Measurements from ENCODE around the gene TXNDC11. TPM values are rescaled to one million over a fixed set of nuclear protein-coding genes. Genes with fewer than 3 reads are reported as not detected.

TXNDC11 gene
- total and polyA plus RNA-seq, 9 of the 15 experiments (the other 6 are each of a cell fraction or from before 2014, with no cell fraction given): 0.66 to 32.6 (median 26.2) TPM

DNA sequence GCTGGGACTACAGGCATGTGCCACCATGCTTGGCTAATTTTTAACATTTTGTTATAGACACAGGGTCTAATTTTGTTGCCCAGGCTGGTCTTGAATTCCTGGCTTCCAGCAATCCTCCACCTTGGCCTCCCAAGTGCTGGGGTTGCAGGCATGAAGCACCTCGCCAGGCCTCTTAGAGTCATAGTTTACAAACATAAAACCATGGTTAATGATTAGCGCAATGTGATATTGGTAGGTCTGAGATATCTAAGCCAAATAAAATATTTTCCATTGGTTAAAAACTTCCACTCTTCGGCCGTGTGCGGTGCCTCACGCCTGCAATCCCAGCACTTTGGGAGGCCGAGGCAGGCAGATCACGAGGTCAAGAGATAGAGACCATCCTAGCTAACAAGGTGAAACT, 16.6 kb downstream of the TXNDC11 start:
- peaks cover 88% of the 10 kb centered on the region for H3K36me3 ChIP-seq (ENCODE audit: control insufficient read depth, insufficient read depth, low read length)
- in situ Hi-C loops (cut with MboI): no loop called here
- no TSS peak for BruUV-seq (replicated peaks)
- TF ChIP-seq MIER1 (IDR thresholded peaks at IDR 0.05; ENCODE audit: low read depth) (no peak), BDP1 (IDR thresholded peaks at IDR 0.05; ENCODE audit: insufficient read depth, insufficient read length) (no peak), ZNF124 (CRISPR knock-in tag; IDR thresholded peaks at IDR 0.05) (no peak), CHD4 (IDR thresholded peaks at IDR 0.05; ENCODE audit: insufficient read depth, insufficient replicate concordance, low read depth, low read length, poor library complexity, severe bottlenecking) (no peak), ARID2 (IDR thresholded peaks at IDR 0.05) (no peak), SMARCA5 (IDR thresholded peaks at IDR 0.05) (no peak), EHMT2 (IDR thresholded peaks at IDR 0.05) (no peak), ZNF76 (CRISPR knock-in tag; IDR thresholded peaks at IDR 0.05; ENCODE audit: borderline replicate concordance) (no peak), ZNF224 (CRISPR knock-in tag; IDR thresholded peaks at IDR 0.05) (no peak), MCM3 (IDR thresholded peaks at IDR 0.05) (no peak), POLR2G (IDR thresholded peaks at IDR 0.05; ENCODE audit: low read depth, low read length) (no peak), ZFP36 (IDR thresholded peaks at IDR 0.05; ENCODE audit: low read depth, low read length, partially characterized antibody) (no peak)
- TF ChIP-seq, protein P1, sequence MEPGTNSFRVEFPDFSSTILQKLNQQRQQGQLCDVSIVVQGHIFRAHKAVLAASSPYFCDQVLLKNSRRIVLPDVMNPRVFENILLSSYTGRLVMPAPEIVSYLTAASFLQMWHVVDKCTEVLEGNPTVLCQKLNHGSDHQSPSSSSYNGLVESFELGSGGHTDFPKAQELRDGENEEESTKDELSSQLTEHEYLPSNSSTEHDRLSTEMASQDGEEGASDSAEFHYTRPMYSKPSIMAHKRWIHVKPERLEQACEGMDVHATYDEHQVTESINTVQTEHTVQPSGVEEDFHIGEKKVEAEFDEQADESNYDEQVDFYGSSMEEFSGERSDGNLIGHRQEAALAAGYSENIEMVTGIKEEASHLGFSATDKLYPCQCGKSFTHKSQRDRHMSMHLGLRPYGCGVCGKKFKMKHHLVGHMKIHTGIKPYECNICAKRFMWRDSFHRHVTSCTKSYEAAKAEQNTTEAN (CRISPR knock-in tag; IDR thresholded peaks at IDR 0.05): no peak
- TF ChIP-seq, protein P2, sequence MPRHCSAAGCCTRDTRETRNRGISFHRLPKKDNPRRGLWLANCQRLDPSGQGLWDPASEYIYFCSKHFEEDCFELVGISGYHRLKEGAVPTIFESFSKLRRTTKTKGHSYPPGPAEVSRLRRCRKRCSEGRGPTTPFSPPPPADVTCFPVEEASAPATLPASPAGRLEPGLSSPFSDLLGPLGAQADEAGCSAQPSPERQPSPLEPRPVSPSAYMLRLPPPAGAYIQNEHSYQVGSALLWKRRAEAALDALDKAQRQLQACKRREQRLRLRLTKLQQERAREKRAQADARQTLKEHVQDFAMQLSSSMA (CRISPR knock-in tag; IDR thresholded peaks at IDR 0.05): no peak
- TF ChIP-seq, protein P3, sequence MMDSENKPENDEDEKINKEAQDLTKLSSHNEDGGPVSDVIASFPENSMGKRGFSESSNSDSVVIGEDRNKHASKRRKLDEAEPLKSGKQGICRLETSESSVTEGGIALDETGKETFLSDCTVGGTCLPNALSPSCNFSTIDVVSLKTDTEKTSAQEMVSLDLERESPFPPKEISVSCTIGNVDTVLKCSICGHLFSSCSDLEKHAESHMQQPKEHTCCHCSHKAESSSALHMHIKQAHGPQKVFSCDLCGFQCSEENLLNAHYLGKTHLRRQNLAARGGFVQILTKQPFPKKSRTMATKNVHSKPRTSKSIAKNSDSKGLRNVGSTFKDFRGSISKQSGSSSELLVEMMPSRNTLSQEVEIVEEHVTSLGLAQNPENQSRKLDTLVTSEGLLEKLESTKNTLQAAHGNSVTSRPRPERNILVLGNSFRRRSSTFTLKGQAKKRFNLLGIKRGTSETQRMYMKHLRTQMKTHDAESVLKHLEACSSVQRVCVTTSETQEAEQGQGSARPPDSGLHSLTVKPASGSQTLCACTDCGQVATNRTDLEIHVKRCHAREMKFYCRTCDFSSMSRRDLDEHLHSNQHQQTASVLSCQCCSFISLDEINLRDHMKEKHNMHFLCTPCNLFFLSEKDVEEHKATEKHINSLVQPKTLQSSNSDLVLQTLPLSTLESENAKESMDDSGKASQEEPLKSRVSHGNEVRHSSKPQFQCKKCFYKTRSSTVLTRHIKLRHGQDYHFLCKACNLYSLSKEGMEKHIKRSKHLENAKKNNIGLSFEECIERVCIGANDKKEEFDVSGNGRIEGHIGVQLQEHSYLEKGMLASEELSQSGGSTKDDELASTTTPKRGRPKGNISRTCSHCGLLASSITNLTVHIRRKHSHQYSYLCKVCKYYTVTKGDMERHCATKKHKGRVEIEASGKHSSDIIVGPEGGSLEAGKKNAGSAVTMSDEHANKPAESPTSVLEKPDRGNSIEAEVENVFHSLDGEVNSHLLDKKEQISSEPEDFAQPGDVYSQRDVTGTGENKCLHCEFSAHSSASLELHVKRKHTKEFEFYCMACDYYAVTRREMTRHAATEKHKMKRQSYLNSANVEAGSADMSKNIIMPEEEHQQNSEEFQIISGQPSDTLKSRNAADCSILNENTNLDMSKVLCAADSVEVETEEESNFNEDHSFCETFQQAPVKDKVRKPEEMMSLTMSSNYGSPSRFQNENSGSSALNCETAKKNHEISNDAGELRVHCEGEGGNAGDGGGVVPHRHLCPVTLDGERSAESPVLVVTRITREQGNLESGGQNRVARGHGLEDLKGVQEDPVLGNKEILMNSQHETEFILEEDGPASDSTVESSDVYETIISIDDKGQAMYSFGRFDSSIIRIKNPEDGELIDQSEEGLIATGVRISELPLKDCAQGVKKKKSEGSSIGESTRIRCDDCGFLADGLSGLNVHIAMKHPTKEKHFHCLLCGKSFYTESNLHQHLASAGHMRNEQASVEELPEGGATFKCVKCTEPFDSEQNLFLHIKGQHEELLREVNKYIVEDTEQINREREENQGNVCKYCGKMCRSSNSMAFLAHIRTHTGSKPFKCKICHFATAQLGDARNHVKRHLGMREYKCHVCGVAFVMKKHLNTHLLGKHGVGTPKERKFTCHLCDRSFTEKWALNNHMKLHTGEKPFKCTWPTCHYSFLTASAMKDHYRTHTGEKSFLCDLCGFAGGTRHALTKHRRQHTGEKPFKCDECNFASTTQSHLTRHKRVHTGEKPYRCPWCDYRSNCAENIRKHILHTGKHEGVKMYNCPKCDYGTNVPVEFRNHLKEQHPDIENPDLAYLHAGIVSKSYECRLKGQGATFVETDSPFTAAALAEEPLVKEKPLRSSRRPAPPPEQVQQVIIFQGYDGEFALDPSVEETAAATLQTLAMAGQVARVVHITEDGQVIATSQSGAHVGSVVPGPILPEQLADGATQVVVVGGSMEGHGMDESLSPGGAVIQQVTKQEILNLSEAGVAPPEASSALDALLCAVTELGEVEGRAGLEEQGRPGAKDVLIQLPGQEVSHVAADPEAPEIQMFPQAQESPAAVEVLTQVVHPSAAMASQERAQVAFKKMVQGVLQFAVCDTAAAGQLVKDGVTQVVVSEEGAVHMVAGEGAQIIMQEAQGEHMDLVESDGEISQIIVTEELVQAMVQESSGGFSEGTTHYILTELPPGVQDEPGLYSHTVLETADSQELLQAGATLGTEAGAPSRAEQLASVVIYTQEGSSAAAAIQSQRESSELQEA (IDR thresholded peaks at IDR 0.05; ENCODE audit: low read depth): no peak

More for the DNA sequence above, 16.6 kb downstream of the TXNDC11 start:
- Histone ChIP-seq H3K4me1 (replicated peaks in 1 of 2; ENCODE audit: control insufficient read depth in 2 of 2, insufficient read depth in 2 of 2, low read length in 2 of 2) (no peaks in the 10 kb centered on the region), H3K9me3 (replicated peaks; ENCODE audit: control insufficient read depth, insufficient read depth, low read depth, low read length) (no peaks in the 10 kb centered on the region), H3K4me2 (ENCODE audit: insufficient read depth, low read length) (no peak overlapping the region), H2AFZ (ENCODE audit: low read depth, low read length) (no peak overlapping the region), H3K9ac (ENCODE audit: insufficient read depth in 1 of 2, low read depth in 2 of 2, low read length in 2 of 2) (no peak overlapping the region), H3K27ac (ENCODE audit: extremely low read depth, low read depth, low read length) (no peak overlapping the region), H3K27me3 (ENCODE audit: control insufficient read depth in 2 of 2, insufficient read depth in 2 of 2, low read length in 2 of 2) (no peaks in the 10 kb centered on the region), H3K79me2 (ENCODE audit: control insufficient read depth, insufficient read depth, low read length) (no peaks in the 10 kb centered on the region; the same call in 2 of the 3 replicates), H3K4me3 (no peak overlapping the region), H3K9me1 (ENCODE audit: control insufficient read depth, insufficient read depth, low read length) (no peaks in the 10 kb centered on the region), H4K20me1 (replicated peaks; ENCODE audit: control insufficient read depth, insufficient read depth, low read length) (no peaks in the 10 kb centered on the region)
- no peak for FAIRE-seq
- ChIA-PET POLR2A (interaction anchor here (0.8 to 1.8 kb wide), 3 partner anchors 9 to 15 kb away, joined by 3 to 9 read pairs (median 4); no protein-coding TSS in a partner anchor), CTCF (ENCODE audit: low intra/inter-chr PET ratio) (no interaction called here)
- intact Hi-C loops (cut with micrococcal nuclease): no loop called here
- 96% methylated on average over 7 of the region's 8 CpGs for WGBS (ENCODE audit: insufficient coverage, low coverage, missing lambda C conversion rate)
- no peak for DNase-seq (ENCODE audit: extremely low read depth in 1 of 4, low spot score in 3 of 4)
- ATAC-seq: no peak
